Neural cell (in vitro differentiated cells): ENCODE measurements around the gene CPT1A.

Source experiments
- CTCF ChIP-seq: fragments of 450-650 bp; IDR thresholded peaks from 2 replicates; pipeline ENCODE4 v1.5.1; 2014; ENCODE audit warnings: antibody characterized with exemption, mild to moderate bottlenecking, moderate library complexity; ENCODE audit not compliant: poor library complexity, severe bottlenecking
- EZH2 ChIP-seq: fragments of 200-600, 300-800 bp; shearing (Covaris generic), sonication (generic); IDR thresholded peaks from 2 replicates; pipeline ENCODE4 v1.6.1; 2014; ENCODE audit warnings: antibody characterized with exemption, low read length, borderline replicate concordance, mild to moderate bottlenecking; ENCODE audit not compliant: insufficient read depth, poor library complexity, severe bottlenecking
- MXI1 ChIP-seq: fragments of 450-650 bp; conservative IDR thresholded peaks from 2 replicates; pipeline ENCODE4 v1.6.1; 2014; ENCODE audit warnings: antibody characterized with exemption, mild to moderate bottlenecking; ENCODE audit not compliant: poor library complexity, severe bottlenecking
- POLR2AphosphoS5 ChIP-seq: IDR thresholded peaks from 2 replicates; pipeline ENCODE4 v1.6.1; 2012
- SMC3 ChIP-seq: fragments of 450-650 bp; conservative IDR thresholded peaks from 2 replicates; pipeline ENCODE4 v1.6.1; 2014; ENCODE audit warnings: antibody characterized with exemption, mild to moderate bottlenecking, moderate library complexity; ENCODE audit not compliant: poor library complexity
- TAF1 ChIP-seq: IDR thresholded peaks from 2 replicates; pipeline ENCODE4 v1.6.1; 2012; ENCODE audit warnings: low read depth

GRCh38 chr11:68890490-68891231, 48.9 kb upstream of the CPT1A start:
- TF ChIP-seq CTCF (no peak), TAF1 (no peak), SMC3 (no peak), EZH2 (no peak), MXI1 (no peak), POLR2AphosphoS5 (no peak)
